Erythroblast (primary cell): ENCODE results near the gene ESF1.
"Not testable (repeated sequence)": the region's sequence is repeated elsewhere in the genome, so short reads cannot be mapped to it uniquely, and the experiment has no call there.

ENCODE experiments used
- GATA1 ChIP-seq: IDR thresholded peaks from 2 replicates; pipeline ENCODE4 v1.6.1; 2011; ENCODE audit warnings: low read depth, mild to moderate bottlenecking, control low read depth, low read length, moderate library complexity
- POLR2A ChIP-seq: IDR thresholded peaks from 2 replicates; pipeline ENCODE4 v1.6.1; 2011; ENCODE audit warnings: mild to moderate bottlenecking, low read length

- TF ChIP-seq GATA1, POLR2A: not testable (repeated sequence)
These were observed 46.5 kb downstream of the ESF1 start for GRCh38 chr20:13738187-13738586.
